GM18909 (cell line): ENCODE measurements around the gene FOSL1.

Experiments used
- ATAC-seq: cut with Tn5 transposase; IDR thresholded peaks from one replicate; pipeline ENCODE4 v1.9.1; 2021; ENCODE audit warnings: mild to moderate bottlenecking; ENCODE audit not compliant: unreplicated experiment, poor library complexity

FOSL1 gene

DNA sequence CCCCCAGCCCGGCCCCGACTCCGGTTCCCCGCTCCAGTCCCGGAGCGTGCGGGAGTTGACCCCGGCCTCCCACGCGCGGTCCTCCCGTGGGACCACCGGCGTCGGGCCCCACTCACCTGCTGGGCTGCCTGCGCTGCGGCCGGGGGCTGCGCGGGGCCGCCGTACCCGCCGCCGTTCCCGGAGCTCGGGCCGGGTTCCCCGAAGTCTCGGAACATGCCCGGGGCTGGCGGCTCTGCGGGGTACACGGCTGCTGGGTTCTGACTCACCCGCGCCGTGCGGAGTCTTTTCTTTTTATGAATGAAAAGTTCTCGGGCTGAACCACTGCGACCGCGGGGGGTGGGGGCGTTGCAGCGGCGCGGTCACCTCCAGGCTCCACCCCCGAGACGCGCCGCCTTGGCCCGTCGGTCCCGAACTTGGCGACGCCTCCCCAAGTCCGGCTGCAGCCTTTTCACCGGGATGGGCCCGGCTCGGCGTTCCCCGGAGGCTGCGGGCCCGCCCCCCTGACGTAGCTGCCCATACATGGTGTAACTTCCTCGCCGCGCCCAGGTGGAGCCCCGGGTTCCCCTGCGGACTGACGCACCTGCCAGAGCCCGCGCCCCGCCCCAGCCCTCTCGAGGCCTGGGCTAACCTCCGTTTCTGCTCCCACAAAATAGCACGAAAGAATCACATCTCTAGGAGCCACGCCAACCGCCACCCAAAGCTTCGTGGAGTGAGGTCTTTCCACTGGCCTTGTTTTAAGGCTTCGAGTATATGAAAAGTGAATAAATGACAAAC is at the start of gene FOSL1:
TSS of gene FOSL1 (minus strand) at position 264 of the 774 bp plus-strand sequence. CDS start at position 215, 49 bp downstream.
- ATAC-seq = peak; percentile 79

DNA sequence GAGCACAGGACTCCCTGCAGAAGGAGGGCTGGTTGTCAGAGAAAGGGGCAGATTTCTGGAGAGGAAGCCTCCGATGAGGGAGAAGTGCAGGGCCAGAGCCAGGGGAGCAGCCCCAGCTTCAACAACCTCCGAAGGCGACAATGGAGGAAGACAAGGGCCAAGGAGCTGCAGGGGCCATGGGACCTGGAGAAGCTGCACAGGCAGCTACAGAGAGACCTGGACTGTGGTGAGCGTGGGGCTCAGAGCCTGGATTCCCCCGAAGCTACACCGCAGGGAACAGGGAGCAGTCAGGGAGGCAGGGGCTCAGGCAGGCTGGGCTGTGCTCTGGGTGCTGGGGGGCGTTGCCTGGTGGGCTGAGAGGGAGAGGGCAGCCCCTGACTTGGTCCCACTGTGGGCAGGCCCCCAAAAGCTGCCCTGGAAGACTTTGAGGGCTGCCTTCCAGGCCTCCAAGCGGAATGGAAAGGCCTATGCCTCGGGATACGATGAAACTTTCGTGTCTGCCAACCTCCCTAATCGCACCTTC is 47.5 kb upstream of the FOSL1 start:
- ATAC-seq = no peak

DNA sequence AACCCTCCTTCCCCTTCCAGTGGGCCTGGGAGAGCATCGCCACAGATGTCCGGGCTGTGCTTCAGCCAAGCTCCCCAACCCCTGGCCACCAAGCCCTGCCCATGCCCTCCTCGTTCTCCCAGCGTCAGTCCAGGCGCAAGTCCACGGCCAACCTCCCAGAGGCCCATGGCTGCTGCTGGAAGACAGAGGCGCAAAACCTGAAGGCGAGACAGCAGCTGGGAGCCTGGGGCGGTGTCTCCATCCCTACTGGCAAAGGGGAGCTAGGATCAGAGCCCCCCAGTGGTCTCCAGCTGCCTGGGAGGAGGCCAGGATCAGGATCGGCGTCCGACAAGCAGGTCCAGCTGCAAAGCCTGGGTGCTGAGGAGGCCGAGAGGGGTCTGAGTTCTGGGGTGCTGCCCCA is 46.9 kb upstream of the FOSL1 start:
- no peak for ATAC-seq

DNA sequence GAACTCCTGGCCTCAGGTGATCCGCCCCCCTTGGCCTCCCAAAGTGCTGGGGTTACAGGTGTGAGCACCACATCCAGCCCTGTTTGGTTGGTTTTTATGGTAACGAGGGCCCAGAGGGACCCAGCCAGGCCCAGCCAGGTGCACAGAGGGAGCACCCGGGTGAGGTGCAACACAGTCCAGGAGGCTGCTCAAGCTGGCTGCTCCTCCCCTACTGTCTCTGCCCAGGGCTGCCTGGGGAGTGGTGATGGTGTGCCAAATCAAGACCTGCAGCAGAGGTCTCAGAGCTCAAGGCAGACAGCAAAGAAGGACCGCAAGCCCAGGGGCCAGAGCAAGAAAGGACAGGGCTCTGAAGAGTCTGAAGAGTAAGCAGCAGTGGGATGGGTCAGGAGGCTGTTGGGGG is 46.5 kb upstream of the FOSL1 start:
- ATAC-seq = no peak

DNA sequence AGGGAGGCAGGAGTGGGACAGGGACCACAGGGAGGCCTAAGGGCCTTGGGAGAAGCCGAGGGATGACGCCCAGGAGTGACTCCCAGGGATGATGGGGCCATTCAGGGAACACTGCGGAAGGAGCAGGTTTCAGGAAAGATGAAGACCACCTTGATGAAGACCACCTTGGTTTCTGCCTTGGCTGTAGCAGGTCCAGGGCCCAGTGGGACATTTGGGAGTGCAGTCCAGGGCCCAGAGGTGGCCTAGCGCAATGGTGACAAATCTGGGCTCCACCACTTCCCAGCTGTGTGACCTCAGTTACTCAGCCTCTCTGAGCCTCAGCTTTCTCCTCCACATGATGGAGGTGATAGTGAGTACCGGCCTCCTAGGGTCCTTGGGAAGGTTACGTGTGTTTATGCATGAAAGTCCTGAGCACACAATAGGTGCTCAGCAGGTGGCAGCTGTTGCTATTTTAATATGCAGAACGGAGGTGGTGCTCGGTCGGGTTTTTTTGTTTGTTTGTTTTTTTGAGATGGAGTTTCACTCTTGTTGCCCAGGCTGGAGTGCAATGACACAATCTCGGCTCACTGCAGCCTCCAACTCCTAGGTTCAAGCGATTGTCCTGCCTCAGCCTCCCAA is 45.9 kb upstream of the FOSL1 start:
- no peak for ATAC-seq

DNA sequence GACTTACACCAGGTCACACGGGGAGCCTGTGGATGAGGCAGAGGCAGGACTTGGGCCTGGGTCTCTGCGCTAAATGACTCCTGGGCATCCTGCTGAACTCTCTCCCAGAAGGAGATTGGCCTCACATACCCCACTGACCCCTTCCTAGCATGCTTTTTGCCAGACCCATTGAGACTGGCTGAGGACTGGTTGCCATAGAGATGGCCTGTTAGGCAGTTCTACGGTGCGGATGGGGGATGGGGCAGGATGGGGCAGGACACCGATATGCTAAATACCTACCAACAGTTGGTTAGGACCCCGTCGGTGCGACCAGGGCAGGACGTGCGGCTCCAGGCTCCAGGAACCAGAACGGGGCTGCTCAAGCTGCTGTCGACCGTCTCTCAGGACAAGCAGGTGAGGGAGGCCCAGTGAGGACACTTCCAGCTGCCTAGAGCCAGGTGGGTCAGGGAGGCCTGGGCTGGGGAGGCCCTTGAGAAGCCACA is 45.3 kb upstream of the FOSL1 start, which contains the start of gene TSGA10IP:
TSS of gene TSGA10IP (plus strand) at position 51 of the 482 bp plus-strand sequence. CDS start at position 247, 196 bp downstream.
- ATAC-seq = no peak

DNA sequence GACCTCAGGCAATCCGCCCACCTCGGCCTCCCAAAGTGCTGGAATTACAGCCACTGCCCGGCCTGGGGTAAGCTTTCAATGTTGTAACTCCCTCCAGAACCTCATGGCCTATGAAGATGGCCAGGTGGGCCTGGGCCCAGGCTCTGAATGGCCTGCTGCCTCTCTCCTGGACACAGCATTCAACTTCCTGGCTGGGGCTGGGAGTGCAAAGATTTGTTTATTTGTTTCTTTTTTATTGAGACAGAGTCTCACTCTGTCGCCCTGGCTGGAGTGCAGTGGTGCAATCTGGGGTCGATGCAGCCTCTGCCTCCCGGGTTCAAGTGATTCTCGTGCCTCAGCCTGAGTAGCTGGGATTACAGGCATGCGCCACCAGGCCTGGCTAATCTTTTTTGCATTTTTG is 44.6 kb upstream of the FOSL1 start:
- no peak for ATAC-seq

DNA sequence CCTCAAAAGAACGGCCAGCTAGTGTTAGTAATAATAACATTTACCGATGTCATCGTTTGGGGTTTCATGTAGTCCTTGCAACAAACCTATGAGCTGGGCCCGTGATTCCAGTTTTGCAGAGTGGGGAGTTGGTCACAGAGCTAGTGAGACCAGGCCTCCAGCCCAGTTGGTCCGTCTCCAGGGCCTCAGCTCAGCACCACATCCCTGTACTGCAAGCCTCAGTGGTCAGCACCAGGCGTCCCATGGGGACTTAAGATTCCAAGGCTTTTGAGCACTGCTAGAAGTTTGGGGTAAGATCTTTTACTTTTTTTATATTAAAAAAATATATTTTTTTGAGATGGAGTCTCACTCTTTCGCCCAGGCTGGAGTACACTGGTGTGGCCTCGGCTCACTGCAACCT is 44.0 kb upstream of the FOSL1 start:
- no peak for ATAC-seq

DNA sequence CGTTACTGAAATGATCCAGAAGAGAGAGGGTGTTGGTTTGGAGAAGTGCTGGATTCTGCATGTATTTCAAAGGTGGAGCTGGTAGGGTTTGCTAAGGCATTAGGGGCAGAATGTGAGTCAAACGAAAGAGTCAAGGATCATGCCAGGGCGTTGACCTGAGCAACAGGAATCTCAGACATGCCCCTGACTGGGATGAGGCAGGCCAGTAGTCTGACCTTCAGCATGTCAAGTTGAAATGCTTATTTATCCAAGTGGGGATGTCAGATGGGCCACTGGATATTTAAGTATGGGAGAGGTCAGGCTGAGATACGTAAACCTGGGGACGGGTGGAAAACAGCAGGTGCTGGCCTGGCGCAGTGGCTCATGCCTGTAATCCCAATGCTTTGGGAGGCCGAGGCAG is 42.3 kb upstream of the FOSL1 start:
- ATAC-seq = no peak

DNA sequence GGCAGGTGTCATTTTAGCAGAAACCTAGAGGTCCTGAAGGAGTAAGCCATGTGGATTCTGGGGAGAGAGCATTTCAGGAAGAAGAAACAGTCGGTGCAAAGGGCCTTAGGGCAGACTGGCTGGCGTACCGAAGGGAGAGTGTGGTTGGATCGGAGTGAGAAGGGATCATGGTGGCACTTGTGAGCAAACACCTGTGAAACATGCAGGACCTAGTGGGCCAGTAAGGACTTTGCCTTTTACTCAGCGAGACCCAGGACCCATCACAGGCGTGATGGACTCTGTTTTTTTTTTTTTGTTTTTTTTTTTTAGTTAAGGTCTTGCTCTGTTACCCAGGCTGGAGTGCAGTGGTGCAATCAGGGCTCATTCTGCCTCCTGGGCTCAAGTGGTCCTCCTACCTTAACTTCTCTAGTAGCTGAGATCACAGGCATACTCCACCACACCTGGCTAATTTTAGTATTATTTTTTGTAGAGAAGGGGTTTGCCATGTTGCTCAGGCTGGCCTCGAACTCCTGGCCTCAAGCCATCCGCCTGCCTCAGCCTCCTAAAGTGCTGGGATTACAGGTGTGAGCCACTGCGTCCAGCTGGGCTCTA is 41.6 kb upstream of the FOSL1 start:
- no peak for ATAC-seq

DNA sequence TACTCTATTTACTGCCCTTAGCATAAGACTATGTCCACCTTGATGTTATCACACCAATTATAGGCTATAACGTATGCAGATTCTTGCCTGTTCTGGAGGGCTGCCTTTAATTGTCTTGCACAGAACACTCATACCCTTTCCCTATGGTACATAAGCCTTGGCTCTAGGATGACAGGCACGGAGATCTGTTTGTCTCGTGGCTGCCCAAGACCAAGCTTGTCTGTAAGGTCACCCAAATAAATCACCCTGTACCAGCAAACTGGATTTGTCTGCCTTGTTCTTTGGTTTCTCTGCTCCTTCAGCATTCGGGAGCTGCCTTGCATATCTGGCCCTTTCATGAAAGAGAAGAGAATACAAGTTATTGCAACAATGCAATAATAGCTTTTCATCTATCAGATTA is 37.6 kb upstream of the FOSL1 start:
- no peak for ATAC-seq

DNA sequence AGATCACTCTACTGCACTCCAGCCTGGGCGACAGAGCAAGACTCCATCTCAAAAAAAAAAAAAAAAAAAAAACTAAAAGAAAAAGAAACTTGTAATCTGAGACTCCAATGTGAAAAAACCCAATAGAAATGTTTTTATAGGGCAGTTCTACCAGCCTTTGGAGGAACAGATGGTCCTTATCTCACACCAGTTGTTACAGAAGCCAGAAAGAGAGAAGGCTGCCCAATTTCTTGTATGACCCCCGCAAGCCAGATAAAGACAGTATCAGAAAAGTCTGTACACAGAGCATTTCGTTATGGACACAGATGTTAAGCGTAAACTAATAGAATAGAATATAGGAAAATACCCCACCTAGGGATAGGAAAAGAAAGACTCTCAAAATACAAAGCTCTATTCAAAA is 33.8 kb upstream of the FOSL1 start:
- ATAC-seq = no peak

DNA sequence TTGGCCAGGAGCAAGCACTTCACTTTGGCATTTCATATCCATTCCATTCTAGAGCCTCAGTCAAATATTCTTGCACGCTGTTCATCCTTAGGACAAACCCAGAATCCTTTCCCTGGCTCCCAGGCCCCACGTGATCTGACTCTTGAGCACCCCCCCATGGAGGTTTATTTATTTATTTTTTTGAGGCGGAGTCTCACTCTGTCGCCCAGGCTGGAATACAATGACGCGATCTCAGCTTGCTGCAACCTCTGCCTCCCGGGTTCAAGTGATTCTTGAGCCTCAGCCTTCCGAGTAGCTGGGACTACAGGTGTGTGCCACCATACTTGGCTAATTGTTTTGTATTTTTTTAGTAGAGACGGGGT is 32.4 kb upstream of the FOSL1 start:
- ATAC-seq = no peak

DNA sequence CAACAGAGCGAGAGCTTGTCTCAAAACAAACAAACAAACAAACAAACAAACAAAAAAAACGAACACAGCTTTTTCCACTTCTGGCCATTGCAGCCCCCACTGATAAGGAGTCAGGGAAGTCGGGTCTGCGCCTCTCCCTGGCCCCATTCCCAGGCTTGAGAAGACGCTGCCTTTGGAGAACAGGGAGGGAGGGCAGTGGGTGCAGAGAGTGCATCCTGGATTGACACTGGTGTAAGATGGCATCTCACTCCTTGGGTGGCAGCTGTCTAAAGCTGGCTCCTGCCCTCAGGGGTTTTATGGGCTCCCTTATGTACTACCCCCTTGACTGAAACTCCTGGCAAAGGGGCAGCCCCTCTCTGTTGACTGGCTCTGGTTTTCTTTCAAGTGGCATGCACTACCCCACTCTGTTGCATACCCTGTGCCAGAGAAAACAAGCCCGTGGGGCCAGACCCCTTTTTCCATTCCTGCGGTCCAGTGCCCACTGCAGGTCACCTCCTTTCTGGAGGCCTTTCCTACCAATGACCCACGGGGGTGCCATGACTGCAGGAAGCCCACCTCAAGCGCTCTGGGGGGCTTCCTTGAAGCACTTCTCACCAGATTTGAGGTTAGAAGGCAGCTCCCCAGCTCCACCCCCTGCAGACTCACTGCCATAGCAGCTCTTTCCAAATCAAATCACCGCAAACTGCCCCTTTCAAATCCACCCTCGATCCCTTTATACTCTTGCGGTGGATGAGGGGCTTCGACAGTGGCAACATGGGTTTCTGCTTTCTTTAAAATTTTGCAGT is 31.8 kb upstream of the FOSL1 start:
- no peak for ATAC-seq

DNA sequence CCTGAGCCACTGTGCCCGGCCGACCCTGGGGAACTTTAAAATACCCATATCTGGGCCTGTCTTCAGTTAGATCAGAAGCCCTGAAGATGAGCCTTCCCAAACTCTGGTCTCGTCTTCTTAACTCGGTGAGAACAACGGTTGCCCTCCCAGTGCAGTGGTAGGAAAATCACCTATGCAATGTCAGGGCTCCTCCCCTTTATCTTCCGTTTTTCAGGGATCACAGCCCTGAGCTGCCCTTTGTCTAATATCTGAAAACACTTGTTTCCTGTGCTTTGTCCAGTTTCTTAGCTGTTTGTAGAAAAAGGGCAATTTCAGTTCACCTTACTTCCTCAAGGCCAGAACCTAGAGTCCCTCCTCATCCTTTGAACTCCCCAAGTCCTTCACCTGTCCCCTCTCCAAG is 28.5 kb upstream of the FOSL1 start:
- no peak for ATAC-seq

DNA sequence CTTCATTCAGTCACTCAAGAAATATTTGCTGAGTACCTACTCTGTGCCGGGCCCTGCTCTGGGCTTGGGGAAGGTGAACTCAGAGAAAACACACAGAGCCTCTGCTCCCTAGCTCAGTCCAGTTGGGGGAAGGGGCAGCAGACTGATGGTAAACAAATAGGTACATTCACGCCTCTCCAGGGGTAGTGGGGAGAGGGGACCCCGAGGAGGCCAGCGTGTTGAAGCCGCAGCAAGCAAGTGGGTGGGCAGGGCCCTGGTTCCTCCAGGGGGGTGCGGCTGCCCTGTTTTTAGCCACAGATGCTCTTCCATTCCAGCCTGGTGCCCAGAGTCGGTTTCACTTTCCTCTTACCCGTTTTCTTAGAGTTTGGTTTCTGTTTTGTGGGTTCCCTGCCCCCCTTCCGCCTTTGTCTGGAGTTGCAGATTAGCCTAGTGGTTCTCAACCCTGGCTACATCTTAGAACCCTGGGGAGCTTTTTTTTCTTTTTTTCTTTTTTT is 27.8 kb upstream of the FOSL1 start:
- peak; percentile 72 for ATAC-seq

DNA sequence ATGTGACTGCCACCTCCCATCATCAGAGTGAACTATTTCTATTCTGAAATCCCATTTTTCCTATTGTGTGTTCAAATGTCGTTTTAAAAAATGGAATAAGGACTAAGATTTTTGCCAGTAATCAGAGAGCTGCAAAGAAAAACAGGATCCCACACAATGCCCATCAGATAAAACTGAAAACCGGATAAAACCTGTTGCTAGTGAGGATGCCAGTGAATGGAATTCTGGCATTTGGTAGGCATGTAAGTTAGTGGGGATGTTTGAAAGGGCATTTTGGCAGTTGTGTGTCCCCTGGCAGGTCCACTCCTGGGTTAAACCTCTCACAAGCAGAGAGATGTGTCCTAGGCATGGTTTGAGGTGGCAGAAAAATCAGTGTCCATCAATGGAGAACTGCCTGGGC is 25.2 kb upstream of the FOSL1 start:
- ATAC-seq = no peak

DNA sequence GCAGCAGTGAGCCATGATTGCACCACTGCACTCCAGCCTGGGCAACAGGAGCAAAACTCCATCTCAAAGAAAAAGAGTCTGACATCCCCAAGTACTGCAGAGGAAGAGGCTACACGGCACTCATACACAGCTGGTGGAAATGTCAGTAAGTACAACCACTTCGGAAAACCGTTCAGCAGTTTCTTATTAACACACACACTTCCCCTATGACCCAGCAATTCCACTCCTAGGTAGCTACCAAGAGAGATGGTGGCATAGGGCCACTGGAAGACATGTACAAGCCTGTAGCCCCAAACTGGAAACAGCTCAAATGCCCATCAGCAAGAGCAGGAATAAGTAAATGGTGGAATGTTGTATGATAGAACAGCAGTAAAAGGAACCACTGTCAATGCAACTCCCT is 22.4 kb upstream of the FOSL1 start:
- no peak for ATAC-seq

DNA sequence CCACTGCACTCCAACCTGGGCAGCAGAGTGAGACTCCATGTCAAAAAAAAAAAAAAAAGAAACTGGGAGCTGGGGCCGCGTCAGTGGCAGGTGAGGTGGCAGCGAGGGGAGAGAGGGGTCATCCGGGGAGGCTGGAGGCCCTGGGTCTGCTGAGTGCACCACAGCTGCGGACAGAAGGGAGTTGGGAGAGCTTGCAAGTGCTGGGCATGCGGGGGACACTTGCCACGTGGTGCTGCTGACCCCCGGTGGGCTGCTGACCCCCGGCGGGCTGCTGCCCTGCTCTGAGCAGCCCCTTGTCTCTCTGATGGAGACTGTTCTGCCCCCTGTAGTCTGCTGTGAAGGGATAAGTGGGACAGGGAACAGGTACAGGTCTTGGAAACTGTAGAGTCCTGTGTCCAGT is 21.7 kb upstream of the FOSL1 start:
- ATAC-seq = no peak

DNA sequence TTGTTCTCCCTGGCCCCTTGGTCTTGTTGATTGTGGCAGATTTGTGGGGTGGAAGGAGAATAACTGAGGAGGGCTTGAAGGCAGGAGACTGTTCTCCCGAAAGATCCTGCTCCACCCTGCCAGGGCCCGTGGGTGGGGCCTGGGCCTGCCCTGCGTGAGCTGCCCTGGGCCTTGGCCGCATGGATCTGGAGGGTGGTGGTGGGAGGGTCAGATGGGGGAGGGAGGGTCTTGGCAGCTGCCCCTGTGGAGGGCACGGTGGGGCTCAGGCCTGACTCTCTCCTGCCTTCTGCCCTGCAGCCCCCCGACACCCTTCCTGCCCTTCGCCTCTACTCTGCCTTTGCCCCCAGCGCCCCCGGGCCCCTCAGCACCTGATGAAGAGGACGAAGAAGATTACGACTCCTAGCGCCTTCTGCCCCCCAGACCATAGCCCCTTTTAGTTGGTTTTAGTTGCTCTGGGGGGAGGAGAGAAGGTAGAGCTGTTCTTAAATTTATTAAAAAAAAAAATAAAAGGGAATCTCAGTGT is 20.9 kb upstream of the FOSL1 start:
- ATAC-seq = no peak
